NCI-H2196 (cell line): Measurements from ENCODE around the gene CATSPER4.
"Not testable (repeated sequence)": the region's sequence is repeated elsewhere in the genome, so short reads cannot be mapped to it uniquely, and the experiment has no call there.

Experiments used
- DNase-seq: peaks from one replicate; lab custom pipeline; 2025; ENCODE audit not compliant: unreplicated experiment; lab: John Stamatoyannopoulos, UW

The CATSPER4 gene

GRCh38 chr1:26189331-26189730, 1.1 kb upstream of the CATSPER4 start:
- no peak for DNase-seq

DNA sequence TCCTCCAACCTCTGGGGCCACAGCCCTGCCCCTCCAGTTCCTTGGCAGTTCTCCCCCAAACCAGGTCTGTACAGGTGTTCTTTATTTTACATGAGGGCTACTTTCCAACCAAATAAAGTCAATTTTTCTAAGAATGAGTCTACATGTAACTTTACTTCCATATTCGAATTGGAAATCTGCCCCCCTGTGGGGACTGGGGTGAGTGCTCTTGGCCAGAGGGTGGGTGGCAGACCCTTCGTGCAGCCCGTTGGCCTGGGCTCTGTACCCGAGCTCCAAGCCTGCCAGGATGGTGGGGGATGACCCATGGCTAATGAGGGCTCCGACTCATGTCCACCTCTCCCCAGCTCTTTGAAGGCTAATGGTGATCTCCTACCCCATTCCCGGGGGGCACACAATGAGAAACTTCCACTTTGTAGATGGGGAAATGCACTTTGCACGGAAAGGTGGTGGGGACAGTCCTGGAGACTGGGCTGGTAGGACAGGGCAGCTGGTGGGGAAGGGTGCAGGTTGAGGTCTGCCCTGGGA, 589 bp upstream of the CATSPER4 start:
- no peak for DNase-seq

DNA sequence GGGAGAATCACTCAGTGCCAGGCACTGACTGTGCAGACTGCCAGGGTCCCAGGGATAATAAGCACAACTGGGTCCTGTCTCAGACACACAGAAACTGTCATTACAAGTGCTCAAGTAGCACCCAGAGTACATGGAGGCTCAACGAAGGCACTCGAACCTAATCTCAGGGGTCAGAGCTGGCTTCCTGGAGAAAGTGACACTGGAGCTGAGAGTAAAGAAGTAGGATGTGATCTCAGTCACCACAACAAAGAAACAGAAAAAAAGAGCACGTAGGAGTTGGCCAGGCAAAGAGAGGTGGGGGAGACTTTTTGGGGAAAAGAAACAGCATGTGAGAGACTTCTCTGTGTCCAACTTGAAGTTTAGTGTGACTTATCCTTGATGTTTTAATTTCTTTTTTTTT, 1.3 kb downstream of the CATSPER4 start:
- no peak for DNase-seq

DNA sequence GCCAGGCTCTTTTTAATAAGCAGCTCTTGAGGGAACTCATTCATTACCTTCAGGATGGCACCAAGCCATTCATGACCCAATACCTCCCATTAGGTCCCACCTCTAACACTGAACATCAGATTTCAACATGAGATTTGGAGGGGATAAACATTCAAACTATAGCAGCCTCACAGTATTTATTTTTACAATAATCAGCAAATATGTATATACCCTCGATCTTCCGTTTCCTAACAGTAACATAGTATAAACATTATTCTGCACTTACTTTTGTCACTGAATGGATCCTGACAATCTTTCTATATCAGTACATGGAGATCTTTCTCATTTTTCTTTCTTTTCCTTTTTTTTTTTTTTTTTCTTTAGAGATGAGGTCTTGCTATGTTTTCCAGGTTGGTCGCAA, 5.4 kb downstream of the CATSPER4 start:
- DNase-seq = no peak

DNA sequence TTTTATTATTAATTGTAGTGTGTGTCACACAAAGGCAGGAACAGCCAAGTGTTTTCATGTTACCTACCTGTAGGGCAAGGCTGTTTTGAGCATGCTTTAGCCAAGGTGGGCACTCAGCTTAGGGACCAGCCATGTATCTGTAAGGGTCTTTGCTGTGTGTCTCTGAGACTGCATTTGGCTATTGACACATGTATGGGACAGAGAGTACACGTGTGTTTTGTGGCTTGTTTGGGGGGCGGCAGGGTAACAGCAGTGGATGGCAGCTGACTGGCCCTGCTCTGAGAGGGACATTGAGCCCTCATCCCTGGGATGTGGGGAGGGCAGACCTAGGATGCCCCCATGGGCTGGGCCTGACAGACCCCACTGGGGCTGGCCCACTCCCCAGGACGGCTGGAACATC, 6.9 kb downstream of the CATSPER4 start:
- DNase-seq = no peak

- no peak for DNase-seq
These were observed 7.4 kb downstream of the CATSPER4 start for GRCh38 chr1:26197813-26198212.

DNA sequence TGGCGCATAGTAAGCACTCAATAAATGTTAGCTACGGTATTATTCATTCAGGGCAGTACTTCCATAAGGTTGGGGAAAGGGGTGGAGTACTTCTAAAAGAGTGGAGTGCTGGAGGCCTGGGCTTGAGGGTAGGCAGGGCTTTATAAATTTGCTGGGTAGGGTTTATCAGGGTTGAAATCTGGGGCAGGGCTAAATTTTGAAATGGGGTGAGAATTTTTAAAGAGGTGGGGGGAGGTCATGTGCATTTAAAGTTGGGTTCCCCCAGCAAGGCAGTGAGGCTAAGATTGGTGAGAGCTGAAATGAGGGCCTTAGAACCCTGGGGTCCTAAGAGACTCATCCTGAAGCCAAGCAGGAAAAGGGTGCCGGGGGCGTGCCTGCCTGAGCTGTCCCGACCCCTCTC, 10.0 kb downstream of the CATSPER4 start:
- no peak for DNase-seq

GRCh38 chr1:26203642-26204318, 13.4 kb downstream of the CATSPER4 start:
- no peak for DNase-seq

DNA sequence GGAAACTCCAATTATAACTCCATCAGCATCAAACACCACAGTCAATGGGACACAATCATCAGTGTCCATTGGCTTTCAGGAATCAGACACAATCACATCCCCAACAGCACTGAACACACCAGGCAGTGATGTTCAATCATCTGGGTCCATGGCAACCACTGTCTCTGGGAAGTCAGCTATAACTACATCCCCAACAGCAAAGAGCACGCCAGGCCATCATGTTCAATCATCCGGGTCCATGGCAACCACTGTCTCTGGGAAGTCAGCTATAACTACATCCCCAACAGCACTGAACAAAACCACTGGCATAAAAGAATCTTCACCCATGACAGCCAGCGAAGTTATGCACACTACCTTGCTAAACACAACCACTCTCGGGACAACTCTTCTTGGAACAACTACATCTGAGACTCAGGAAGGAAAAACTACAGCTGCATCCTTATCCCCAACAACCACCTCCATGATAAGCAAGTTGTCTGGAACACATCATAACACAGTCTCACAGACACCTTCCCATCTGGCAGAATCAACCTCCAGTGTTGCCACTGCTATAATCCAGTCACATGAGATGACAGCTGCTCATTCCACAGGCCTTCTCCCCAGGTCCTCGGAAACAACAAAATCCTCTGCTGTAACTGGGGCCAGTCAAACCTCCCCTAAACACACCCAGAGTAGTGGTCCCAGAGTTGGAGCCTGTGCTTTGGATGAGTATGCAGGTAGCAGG, 19.9 kb downstream of the CATSPER4 start:
- no peak for DNase-seq

GRCh38 chr1:26212726-26213125, 22.3 kb downstream of the CATSPER4 start:
- DNase-seq = no peak

- DNase-seq = no peak
These were observed 23.0 kb downstream of the CATSPER4 start for GRCh38 chr1:26213335-26213905.

DNA sequence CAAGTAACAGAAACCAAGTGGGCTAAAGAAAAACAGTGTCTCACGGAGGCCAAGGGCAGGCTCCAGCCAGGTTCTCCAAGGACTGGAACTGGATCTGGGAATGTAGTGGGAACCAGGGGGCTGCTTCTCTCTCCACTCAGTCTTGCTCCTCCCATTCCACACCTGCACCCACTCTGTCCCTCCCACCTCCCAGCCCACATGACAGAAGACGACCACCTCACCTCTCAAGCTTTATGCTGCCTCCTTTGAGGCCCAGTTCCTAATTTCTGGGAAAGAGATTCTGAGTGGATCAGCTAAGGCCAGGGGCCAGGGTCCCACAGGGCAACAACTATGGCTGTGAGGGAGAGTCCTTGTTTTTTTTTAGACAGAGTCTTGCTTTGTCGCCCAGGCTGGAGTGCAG, 24.8 kb downstream of the CATSPER4 start:
- no peak for DNase-seq

GRCh38 chr1:26218906-26219494, 28.6 kb downstream of the CATSPER4 start:
- peak; percentile 19 for DNase-seq

DNA sequence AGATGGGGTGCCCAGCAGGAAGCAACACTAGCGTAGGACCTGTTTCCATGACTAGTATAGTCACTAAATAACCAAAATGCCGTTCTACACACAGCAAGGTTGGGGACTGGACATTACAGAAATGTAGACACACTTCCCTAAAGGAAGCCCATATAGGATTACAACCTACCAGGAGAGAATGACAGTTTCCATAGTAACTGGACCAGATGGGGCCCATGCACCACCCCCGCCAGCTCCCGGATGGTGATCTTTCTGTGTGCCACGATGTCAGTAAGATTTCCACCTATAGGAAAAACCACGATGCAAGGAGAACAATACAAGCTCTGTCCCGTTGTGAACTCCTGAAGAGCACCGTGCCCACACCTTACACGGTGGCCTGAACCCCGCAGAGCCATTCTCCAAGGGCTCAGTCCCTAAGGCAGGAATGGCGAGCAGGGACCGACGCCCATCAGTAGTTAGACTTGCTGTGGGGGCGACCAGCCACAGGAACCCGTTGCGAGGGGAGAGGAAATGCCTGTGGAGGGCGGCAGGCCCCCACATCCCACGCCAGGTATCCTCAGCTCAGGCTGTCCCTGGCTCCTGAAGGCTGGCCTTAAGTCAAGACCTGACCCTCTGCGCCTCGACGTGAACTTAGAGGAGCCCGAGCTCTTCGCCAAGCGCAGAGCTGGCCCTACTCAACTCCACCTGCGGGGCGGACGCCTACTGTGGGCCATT, 30.0 kb downstream of the CATSPER4 start:
- no peak for DNase-seq

- DNase-seq = no peak
These were observed 30.7 kb downstream of the CATSPER4 start for GRCh38 chr1:26221094-26221493.

- DNase-seq = no peak
These were observed 34.2 kb downstream of the CATSPER4 start for GRCh38 chr1:26224606-26225005.

DNA sequence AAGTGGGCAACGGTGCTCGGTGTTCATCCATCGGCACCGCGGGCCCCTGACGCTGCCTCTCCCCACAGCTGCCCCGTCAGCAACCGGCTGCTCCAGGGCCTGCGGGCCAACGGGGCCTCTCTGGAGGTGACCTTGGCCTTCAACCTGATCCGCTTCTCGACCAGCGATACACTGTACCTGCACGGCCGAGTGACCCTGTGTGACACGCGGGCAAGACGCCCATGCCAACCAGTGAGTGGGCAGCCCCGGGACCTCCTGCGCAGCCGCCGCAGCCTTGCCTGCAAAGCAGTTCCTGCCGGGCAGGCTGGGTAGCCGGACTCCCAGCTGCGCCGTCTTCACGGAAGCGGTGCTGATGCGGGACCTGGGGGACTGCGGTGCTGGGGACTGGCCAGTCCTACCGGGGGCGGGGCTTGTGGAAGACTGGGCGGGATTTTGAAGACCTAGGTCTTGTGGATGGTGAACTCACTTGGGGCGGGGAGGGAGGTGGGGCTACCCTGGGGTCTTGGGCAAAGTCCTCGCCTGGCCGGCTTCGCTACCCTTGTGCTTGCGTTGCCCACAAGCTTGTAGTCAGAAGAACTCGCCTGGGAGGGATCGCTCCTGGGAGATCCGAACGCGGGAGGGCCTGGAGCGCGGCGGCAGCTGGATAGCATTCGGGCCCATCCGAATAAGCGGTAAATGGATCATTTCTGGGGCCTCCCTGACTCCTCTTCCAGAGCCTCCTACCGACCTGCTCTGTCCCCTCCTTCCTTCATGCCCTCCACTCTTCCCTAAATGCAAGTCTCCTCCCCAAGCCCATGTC, 34.8 kb downstream of the CATSPER4 start:
- DNase-seq = no peak

GRCh38 chr1:26230682-26231081, 40.3 kb downstream of the CATSPER4 start:
- DNase-seq = not testable (repeated sequence)

DNA sequence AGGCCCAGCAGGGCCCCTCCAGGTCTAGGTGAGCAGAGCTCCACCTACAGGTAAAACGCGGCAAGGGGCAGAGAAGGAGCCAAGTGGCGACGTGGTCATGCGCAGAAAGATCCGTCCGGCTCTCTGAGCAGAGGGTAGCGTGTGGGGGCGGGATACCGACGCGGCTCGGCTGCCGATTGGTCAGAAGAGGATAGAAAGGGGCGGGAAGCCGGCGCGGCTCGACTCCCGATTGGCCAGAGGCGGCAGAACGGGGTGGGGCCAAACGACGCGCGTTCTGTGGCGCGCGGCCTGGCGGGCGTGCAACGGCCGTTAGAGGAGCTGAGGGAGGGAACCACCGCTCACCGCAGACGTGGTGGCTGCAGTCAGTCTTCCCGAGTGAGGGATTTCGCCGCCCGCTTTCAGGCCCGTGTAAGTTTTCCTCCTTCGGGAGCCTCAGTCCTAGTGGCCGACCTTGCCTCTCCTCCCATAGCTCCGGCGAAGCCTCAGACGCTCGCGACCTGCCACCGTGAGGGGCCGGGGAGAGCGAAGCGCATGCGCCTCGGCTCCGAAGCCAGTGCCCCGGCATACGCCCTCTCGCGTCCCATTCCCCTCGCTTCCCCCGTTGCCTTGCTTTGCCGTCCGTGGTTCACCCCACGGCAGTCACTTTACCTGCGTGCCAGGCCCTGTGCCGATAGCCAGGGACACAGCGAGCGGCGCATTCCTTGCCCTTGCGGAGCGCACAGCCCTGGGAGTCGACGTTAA, 43.7 kb downstream of the CATSPER4 start, which contains the start of gene CEP85:
TSS of gene CEP85 (plus strand) at position 298 of the 741 bp plus-strand sequence. CDS start 5,584 bp downstream, outside the sequence.
- DNase-seq = peak; percentile 98
